ENCODE measurements around the gene CELA3A.

The CELA3A gene

GRCh38 chr1:22048351-22049192 lies 47.1 kb downstream of the CELA3A start:
- no peak for TF ChIP-seq CTCF (conservative IDR thresholded peaks at IDR 0.05; ENCODE audit: low read depth, low read length)
- Histone ChIP-seq H3K4me2 (no peak overlapping the region; the same call in 1 of the 2 replicates), H3K4me1 (ENCODE audit: low read depth, poor library complexity, severe bottlenecking) (peaks cover 6% of the 10 kb centered on the region), H3K27ac (no peak overlapping the region), H3K4me3 (IDR thresholded peaks at IDR 0.05; ENCODE audit: insufficient read depth, low read depth, low read length) (no peak overlapping the region), H2AFZ (ENCODE audit: low read depth) (no peak overlapping the region), H3K36me3 (ENCODE audit: insufficient read depth) (no peaks in the 10 kb centered on the region), H3K9ac (no peak overlapping the region), H3K27me3 (ENCODE audit: insufficient read depth, low read depth) (no peaks in the 10 kb centered on the region), H4K20me1 (ENCODE audit: insufficient read depth) (peaks cover 4% of the 10 kb centered on the region; the same call in 1 of the 2 replicates), H3K79me2 (ENCODE audit: insufficient read depth, low read depth) (peaks cover 4% of the 10 kb centered on the region)

- H3K27ac ChIP-seq: no peak overlapping the region
- no peak overlapping the region for H2AFZ ChIP-seq (ENCODE audit: low read depth)
- H3K4me3 ChIP-seq (IDR thresholded peaks at IDR 0.05; ENCODE audit: insufficient read depth, low read depth, low read length): no peak overlapping the region
- H4K20me1 ChIP-seq (ENCODE audit: insufficient read depth): peaks cover 17% of the 10 kb centered on the region
- H3K27me3 ChIP-seq (ENCODE audit: insufficient read depth, low read depth): no peaks in the 10 kb centered on the region
- no peaks in the 10 kb centered on the region for H3K36me3 ChIP-seq (ENCODE audit: insufficient read depth)
- no peak for TF ChIP-seq CTCF (conservative IDR thresholded peaks at IDR 0.05; ENCODE audit: low read depth, low read length)
- H3K9ac ChIP-seq: no peak overlapping the region
- no peak overlapping the region for H3K4me2 ChIP-seq
- peaks cover 18% of the 10 kb centered on the region for H3K4me1 ChIP-seq (ENCODE audit: low read depth, poor library complexity, severe bottlenecking)
- H3K79me2 ChIP-seq (ENCODE audit: insufficient read depth, low read depth): peaks cover 19% of the 10 kb centered on the region
Observed at GRCh38 chr1:22050330-22050729, 48.9 kb downstream of the CELA3A start.

GRCh38 chr1:22051607-22052114 lies 50.2 kb downstream of the CELA3A start:
- Histone ChIP-seq H3K27ac (no peak overlapping the region), H3K4me2 (peak overlapping the region; percentile 74; the same call in 1 of the 2 replicates), H3K27me3 (ENCODE audit: insufficient read depth, low read depth) (no peaks in the 10 kb centered on the region), H3K4me3 (IDR thresholded peaks at IDR 0.05; ENCODE audit: insufficient read depth, low read depth, low read length) (no peak overlapping the region), H4K20me1 (ENCODE audit: insufficient read depth) (peaks cover 24% of the 10 kb centered on the region), H2AFZ (ENCODE audit: low read depth) (peak overlapping the region; percentile 100), H3K9ac (no peak overlapping the region), H3K4me1 (ENCODE audit: low read depth, poor library complexity, severe bottlenecking) (peaks cover 31% of the 10 kb centered on the region), H3K36me3 (ENCODE audit: insufficient read depth) (no peaks in the 10 kb centered on the region; the same call in 1 of the 2 replicates), H3K79me2 (ENCODE audit: insufficient read depth, low read depth) (peaks cover 32% of the 10 kb centered on the region)
- TF ChIP-seq CTCF (conservative IDR thresholded peaks at IDR 0.05; ENCODE audit: low read depth, low read length): no peak

- H2AFZ ChIP-seq (ENCODE audit: low read depth): peak within 1 kb of the TSS; percentile 100
- peaks cover 31% of the 10 kb centered on the region for H3K4me1 ChIP-seq (ENCODE audit: low read depth, poor library complexity, severe bottlenecking)
- no peak for TF ChIP-seq CTCF (conservative IDR thresholded peaks at IDR 0.05; ENCODE audit: low read depth, low read length)
- no peaks in the 10 kb centered on the region for H3K27me3 ChIP-seq (ENCODE audit: insufficient read depth, low read depth)
- peak within 1 kb of the TSS; percentile 95 for H3K27ac ChIP-seq
- peaks cover 31% of the 10 kb centered on the region for H4K20me1 ChIP-seq (ENCODE audit: insufficient read depth)
- H3K79me2 ChIP-seq (ENCODE audit: insufficient read depth, low read depth): peaks cover 39% of the 10 kb centered on the region
- peak within 1 kb of the TSS; percentile 83 for H3K4me2 ChIP-seq
- H3K36me3 ChIP-seq (ENCODE audit: insufficient read depth): no peaks in the 10 kb centered on the region; the same call in 1 of the 2 replicates
- peak within 1 kb of the TSS; percentile 97 for H3K9ac ChIP-seq
- H3K4me3 ChIP-seq (IDR thresholded peaks at IDR 0.05; ENCODE audit: insufficient read depth, low read depth, low read length): peak within 1 kb of the TSS; percentile 80
Observed at GRCh38 chr1:22052115-22053016, 50.9 kb downstream of the CELA3A start, which contains the start of gene CDC42. Gene CDC42, plus strand, starts transcription at chr1:22052709. Its CDS starts 25,770 bp downstream, at chr1:22078479.

Measured in KMS-11 (cell line).